Body of pancreas (tissue), 4 donors: ENCODE data around the gene CDH2. TPM values are rescaled to one million over a fixed set of nuclear protein-coding genes. Genes with fewer than 3 reads are reported as not detected.
A peak's percentile ranks its signal among the peaks of the same experiment; 100 is the strongest.

ENCODE experiments used
- ATAC-seq: fragments of 150-250 bp; one replicate; pipeline ENCODE4 v1.9.1; 2016
- DNase-seq, 4 donors: peaks; one replicate each; pipeline ENCODE4 v3.0.0-alpha.2; 2019
- H3K27ac ChIP-seq, 4 donors: fragments of 200-600 bp; sonication (generic); 1 replicate in 3 of 4; 2 replicates in 1 of 4; pipeline versions ENCODE4 v1.5.1 to v1.6.1; 2016 to 2019; ENCODE audit warnings: mild to moderate bottlenecking in 1 of 4, mixed read lengths in 1 of 4, moderate library complexity in 1 of 4
- H3K27me3 ChIP-seq, 2 donors: fragments of 200-600 bp; sonication (generic); one replicate each; pipeline ENCODE4 v1.6.0; 2016; ENCODE audit warnings: mild to moderate bottlenecking in 1 of 2
- H3K36me3 ChIP-seq, 2 donors: fragments of 200-600 bp; sonication (generic); replicated peaks in 1 of 2; 2 replicates each; pipeline ENCODE4 v1.5.1; 2016; ENCODE audit warnings: low read depth in 2 of 2; ENCODE audit not compliant: insufficient read depth in 1 of 2
- H3K4me1 ChIP-seq: fragments of 200-600 bp; sonication (generic); one replicate; pipeline ENCODE4 v1.6.0; 2016
- H3K4me3 ChIP-seq, 2 donors: fragments of 200-600 bp; sonication (generic); 1 replicate in 1 of 2; 2 replicates in 1 of 2; pipeline ENCODE4 v1.5.1; 2016 to 2019
- H3K9me3 ChIP-seq, 3 donors: fragments of 200-600 bp; sonication (generic); 1 replicate in 2 of 3; 2 replicates in 1 of 3; pipeline ENCODE4 v1.5.1; 2016
- CTCF ChIP-seq, 7 experiments: fragments of 450-650 bp in 4 of 7; fragments of 200-600 bp in 3 of 7; sonication (generic) in 3 of 7; IDR thresholded peaks; one replicate each; pipeline ENCODE4 v1.5.1; 2016 to 2019; ENCODE audit warnings: antibody characterized with exemption in 7 of 7
- POLR2A ChIP-seq, 3 donors: fragments of 450-650 bp; IDR thresholded peaks; one replicate each; pipeline ENCODE4 v1.6.1; 2016; ENCODE audit warnings: antibody characterized with exemption in 3 of 3, mild to moderate bottlenecking in 2 of 3
- WGBS, 2 donors: methylation state at CpG; one replicate each; pipeline ENCODE4 v1.1.5; 2017; 5-methylcytosine and 5-hydroxymethylcytosine counted together
- intact Hi-C: fragments of 100-400 bp; cut with DNase I; formaldehyde crosslinking; loops from one replicate; pipeline ENCODE4 v1.15.1; 2023
- total RNA-seq, 2 donors: library from RNA; depleted of rRNA; stranded (reverse); fragments of >200 nt; gene quantifications; one replicate each; pipeline ENCODE4 v1.1.0, GENCODE V29; 2016

CDH2 gene
- total RNA-seq, 2 donors from 2014 or later, result 0.33 to 0.78 TPM

- 65 to 66% methylated on average over 6 of the region's 6 CpGs for WGBS, 2 donors
- Histone ChIP-seq H3K4me1 (no peaks in the 10 kb centered on the region), H3K27ac (no peak overlapping the region), H3K36me3 (no peaks in the 10 kb centered on the region), H3K4me3 (no peak overlapping the region), H3K27me3 (no peaks in the 10 kb centered on the region), H3K9me3 (no peaks in the 10 kb centered on the region)
- DNase-seq (no peak), ATAC-seq (no peak)
- TF ChIP-seq POLR2A (IDR thresholded peaks at IDR 0.05), result no peak
- no peak for TF ChIP-seq CTCF (IDR thresholded peaks at IDR 0.05)
- intact Hi-C loops, result no loop called here
Measured at GRCh38 chr18:27942706-27943105, 234.2 kb downstream of the CDH2 start.

- H3K27me3 ChIP-seq, result no peaks in the 10 kb centered on the region
- intact Hi-C loops, result no loop called here
- no peaks in the 10 kb centered on the region for H3K9me3 ChIP-seq
- 21 to 40% methylated on average over 3 of the region's 3 CpGs for WGBS, 2 donors
- H3K4me1 ChIP-seq, result no peaks in the 10 kb centered on the region
- H3K36me3 ChIP-seq, result no peaks in the 10 kb centered on the region
- H3K27ac ChIP-seq, result no peak overlapping the region
- TF ChIP-seq POLR2A (IDR thresholded peaks at IDR 0.05), result no peak
- TF ChIP-seq CTCF (IDR thresholded peaks at IDR 0.05), result no peak
- H3K4me3 ChIP-seq, result no peak overlapping the region
- ATAC-seq (no peak), DNase-seq (no peak)
Measured at GRCh38 chr18:27931535-27931934, 245.4 kb downstream of the CDH2 start.

GRCh38 chr18:27922780-27923179 is 254.2 kb downstream of the CDH2 start:
- Histone ChIP-seq H3K4me1 (no peaks in the 10 kb centered on the region), H3K27ac (no peak overlapping the region), H3K36me3 (no peaks in the 10 kb centered on the region), H3K4me3 (no peak overlapping the region), H3K9me3 (no peaks in the 10 kb centered on the region), H3K27me3 (no peaks in the 10 kb centered on the region)
- DNase-seq (no peak), ATAC-seq (no peak)
- WGBS, 2 donors, result 32 to 45% methylated on average over 5 of the region's 5 CpGs
- intact Hi-C loops, result no loop called here
- TF ChIP-seq CTCF (IDR thresholded peaks at IDR 0.05), result no peak
- no peak for TF ChIP-seq POLR2A (IDR thresholded peaks at IDR 0.05)

DNA sequence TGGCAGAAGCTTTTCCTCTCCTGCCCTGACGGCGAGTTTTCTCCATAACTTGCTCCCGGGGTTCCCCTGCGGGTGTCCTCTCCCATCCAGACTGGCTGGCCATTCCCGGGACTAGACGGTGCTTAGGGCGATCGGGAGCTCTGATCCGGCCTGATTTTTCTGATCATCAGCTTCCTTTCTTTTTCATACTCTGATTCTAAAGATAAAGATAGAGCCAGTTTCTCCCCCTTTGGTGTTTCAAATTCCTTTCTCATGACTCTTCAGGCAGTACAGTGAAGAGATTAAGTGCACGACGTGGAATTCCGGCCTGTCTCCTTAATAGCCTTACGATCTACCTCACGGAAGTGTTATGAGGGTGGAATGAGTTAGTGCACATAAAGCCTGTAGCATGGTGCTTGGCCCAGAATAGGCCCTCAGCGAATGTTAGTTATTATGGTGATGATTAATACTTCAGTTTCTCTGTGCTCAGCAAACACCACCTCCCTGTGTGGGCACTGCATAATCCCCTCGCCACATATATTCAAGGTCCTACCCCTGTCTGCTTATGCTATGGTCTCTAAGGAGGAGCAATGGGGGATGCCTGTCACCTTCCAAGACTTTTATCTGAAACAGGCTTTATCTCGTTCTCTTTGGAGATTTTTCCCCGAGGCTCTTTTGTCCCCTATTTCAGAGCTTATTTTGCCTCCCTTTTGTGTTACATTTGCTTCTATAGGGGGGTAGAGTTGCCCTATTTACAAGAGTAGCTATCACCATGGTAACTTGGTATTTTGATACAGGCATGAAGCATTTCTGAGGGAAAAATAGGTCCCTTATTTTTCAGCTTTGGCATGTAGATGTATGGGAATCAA is 254.8 kb downstream of the CDH2 start:
- Histone ChIP-seq H3K27ac (peak overlapping the region in 2 of 4 donors; percentile 6 to 23), H3K27me3 (no peaks in the 10 kb centered on the region), H3K4me1 (no peaks in the 10 kb centered on the region), H3K36me3 (no peaks in the 10 kb centered on the region), H3K9me3 (no peaks in the 10 kb centered on the region), H3K4me3 (no peak overlapping the region)
- 49 to 52% methylated on average over 18 of the region's 18 CpGs for WGBS, 2 donors
- ATAC-seq (peak; percentile 66), DNase-seq (peak in 2 of 4 donors; percentile 6 to 12)
- intact Hi-C loops, result no loop called here
- no peak for TF ChIP-seq POLR2A (IDR thresholded peaks at IDR 0.05)
- TF ChIP-seq CTCF (IDR thresholded peaks at IDR 0.05), result no peak

- 48 to 62% methylated on average over 8 of the region's 8 CpGs for WGBS, 2 donors
Measured at GRCh38 chr18:27921392-27921791, 255.5 kb downstream of the CDH2 start.

More at GRCh38 chr18:27921392-27921791, 255.5 kb downstream of the CDH2 start:
- DNase-seq (no peak), ATAC-seq (no peak)
- intact Hi-C loops, result no loop called here
- TF ChIP-seq CTCF (IDR thresholded peaks at IDR 0.05) (no peak), POLR2A (IDR thresholded peaks at IDR 0.05) (no peak)
- Histone ChIP-seq H3K9me3 (no peaks in the 10 kb centered on the region), H3K27me3 (no peaks in the 10 kb centered on the region), H3K4me3 (no peak overlapping the region), H3K27ac (peak overlapping the region in 1 of 4 donors; percentile 6), H3K36me3 (no peaks in the 10 kb centered on the region), H3K4me1 (no peaks in the 10 kb centered on the region)
